Kidney epithelial cell (primary cell): ENCODE results near the gene RAB34. TPM values are rescaled to one million over a fixed set of nuclear protein-coding genes. Genes with fewer than 3 reads are reported as not detected.
"Not testable (repeated sequence)": the region's sequence is repeated elsewhere in the genome, so short reads cannot be mapped to it uniquely, and the experiment has no call there.

ENCODE experiments used
- DNase-seq: peaks from one replicate; pipeline ENCODE4 v3.0.0-alpha.2; 2010; ENCODE audit warnings: low read depth
- H3K27me3 ChIP-seq: 2 replicates; pipeline ENCODE4 v1.6.0; 2011; ENCODE audit warnings: low read length; ENCODE audit not compliant: control insufficient read depth, insufficient read depth
- H3K36me3 ChIP-seq: 2 replicates; pipeline ENCODE4 v1.5.1; 2011; ENCODE audit warnings: low read length; ENCODE audit not compliant: control insufficient read depth, insufficient read depth
- H3K4me3 ChIP-seq: 2 replicates; pipeline ENCODE4 v1.5.1; 2011; ENCODE audit warnings: low read depth, mild to moderate bottlenecking, control low read depth, low read length
- CTCF ChIP-seq: IDR thresholded peaks from 2 replicates; pipeline ENCODE4 v1.5.1; 2011; ENCODE audit warnings: mild to moderate bottlenecking, moderate library complexity, low read length, control low read depth, inconsistent platforms; ENCODE audit not compliant: insufficient read depth, poor library complexity, severe bottlenecking
- total RNA-seq: library from RNA; depleted of rRNA; stranded (reverse); fragments of >200 nt; gene quantifications from 2 replicates; pipeline ENCODE4 v1.2.3, GENCODE V29; 2015

RAB34 gene
- total RNA-seq, 1 donor from 2014 or later, result 314 TPM

- Histone ChIP-seq H3K4me3 (no peak overlapping the region), H3K27me3 (no peaks in the 10 kb centered on the region), H3K36me3 (peaks cover 4% of the 10 kb centered on the region)
- no peak for TF ChIP-seq CTCF
- no peak for DNase-seq
Measured at GRCh38 chr17:28723159-28723835, 5.6 kb upstream of the RAB34 start.

GRCh38 chr17:28722417-28723158, 4.9 kb upstream of the RAB34 start:
- Histone ChIP-seq H3K27me3 (no peaks in the 10 kb centered on the region), H3K36me3 (peaks cover 4% of the 10 kb centered on the region), H3K4me3 (no peak overlapping the region)
- DNase-seq, result no peak
- TF ChIP-seq CTCF, result no peak

- H3K4me3 ChIP-seq, result peak overlapping the region; percentile 80
- not testable (repeated sequence) for H3K27me3 ChIP-seq, DNase-seq, H3K36me3 ChIP-seq
Measured at GRCh38 chr17:28720997-28721329, 3.3 kb upstream of the RAB34 start.

GRCh38 chr17:28720247-28720996, 2.8 kb upstream of the RAB34 start:
- DNase-seq, result no peak
- peaks cover 5% of the 10 kb centered on the region for H3K36me3 ChIP-seq
- no peaks in the 10 kb centered on the region for H3K27me3 ChIP-seq
- peak overlapping the region; percentile 80 for H3K4me3 ChIP-seq
- no peak for TF ChIP-seq CTCF

- DNase-seq, result no peak
- TF ChIP-seq CTCF, result no peak
- Histone ChIP-seq H3K36me3 (peaks cover 7% of the 10 kb centered on the region), H3K27me3 (no peaks in the 10 kb centered on the region), H3K4me3 (peak overlapping the region; percentile 80)
Measured at GRCh38 chr17:28719021-28719433, 1.4 kb upstream of the RAB34 start.

- Histone ChIP-seq H3K36me3 (peaks cover 9% of the 10 kb centered on the region), H3K27me3 (no peaks in the 10 kb centered on the region), H3K4me3 (peak overlapping the region; percentile 80)
- TF ChIP-seq CTCF, result no peak
- DNase-seq, result no peak
Measured at GRCh38 chr17:28718333-28719020, 809 bp upstream of the RAB34 start.
